HG03342 (cell line): ENCODE data around the gene MIER3.
A peak's percentile ranks its signal among the peaks of the same experiment; 100 is the strongest.

Experiments used
- ATAC-seq: cut with Tn5 transposase; IDR thresholded peaks from one replicate; pipeline ENCODE4 v1.9.1; 2021; ENCODE audit warnings: mild to moderate bottlenecking, moderate library complexity; ENCODE audit not compliant: unreplicated experiment

Gene MIER3

GRCh38 chr5:56900395-56900794 is 51.5 kb downstream of the MIER3 start:
- ATAC-seq, result peak; percentile 13

GRCh38 chr5:56898213-56898612 is 53.7 kb downstream of the MIER3 start:
- no peak for ATAC-seq

DNA sequence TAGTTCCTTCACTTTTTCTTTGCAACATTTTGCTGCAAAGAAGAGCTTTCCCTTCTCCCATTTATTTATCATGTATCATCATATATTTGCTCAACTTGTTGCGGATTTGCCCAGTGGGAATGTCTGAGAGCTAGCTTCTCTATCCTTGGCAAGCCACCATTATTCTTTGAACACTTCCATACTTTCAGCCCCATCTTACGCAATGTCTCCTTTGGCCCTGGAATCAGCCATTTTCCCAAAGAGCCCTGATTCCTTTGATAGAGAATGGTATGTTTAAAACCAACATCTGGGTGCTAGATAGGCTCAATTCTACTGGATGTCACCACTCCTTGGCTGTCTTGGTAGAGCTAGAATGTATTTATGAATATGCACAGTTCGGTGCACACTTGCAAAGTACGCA is 55.2 kb downstream of the MIER3 start:
- ATAC-seq, result no peak

DNA sequence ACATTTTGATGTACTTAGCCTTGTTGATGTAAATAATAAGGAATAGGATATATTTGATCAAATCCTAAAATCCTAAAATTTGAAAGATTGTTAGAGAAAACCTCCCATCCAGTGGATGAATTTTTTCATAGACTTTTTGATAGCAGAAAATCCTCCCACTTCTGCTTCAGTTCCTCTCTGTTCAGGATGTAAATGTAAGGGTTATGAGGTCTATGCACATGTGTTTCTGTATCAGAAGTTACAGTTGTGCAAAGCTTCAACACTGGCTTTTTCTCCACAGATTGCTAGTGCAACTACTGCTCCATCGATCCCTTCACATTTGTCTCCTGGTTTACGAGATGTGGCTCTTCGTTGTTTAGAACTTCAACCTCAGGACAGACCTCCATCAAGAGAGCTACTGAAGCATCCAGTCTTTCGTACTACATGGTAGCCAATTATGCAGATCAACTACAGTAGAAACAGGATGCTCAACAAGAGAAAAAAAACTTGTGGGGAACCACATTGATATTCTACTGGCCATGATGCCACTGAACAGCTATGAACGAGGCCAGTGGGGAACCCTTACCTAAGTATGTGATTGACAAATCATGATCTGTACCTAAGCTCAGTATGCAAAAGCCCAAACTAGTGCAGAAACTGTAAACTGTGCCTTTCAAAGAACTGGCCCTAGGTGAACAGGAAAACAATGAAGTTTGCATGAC is 58.5 kb downstream of the MIER3 start:
- no peak for ATAC-seq

GRCh38 chr5:56881571-56881970 is 70.4 kb downstream of the MIER3 start:
- ATAC-seq, result no peak

DNA sequence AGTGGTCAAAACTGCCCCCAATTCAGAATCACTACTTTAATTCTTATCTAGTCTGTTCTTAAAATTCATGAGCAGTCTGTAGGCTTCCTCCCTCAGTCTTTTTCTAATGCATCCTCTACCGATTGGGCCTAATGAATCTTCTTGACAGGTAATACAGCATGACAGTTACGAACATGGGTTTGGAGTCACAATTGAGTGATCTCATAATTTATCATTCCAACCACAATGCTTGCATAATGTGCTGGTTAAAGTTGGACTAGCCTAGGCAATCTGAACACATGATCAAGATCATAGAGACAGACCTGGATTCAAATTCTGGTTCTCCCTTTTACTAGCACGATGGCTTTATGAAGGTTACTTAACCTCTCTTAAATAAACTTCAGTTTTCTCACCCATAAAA is 75.6 kb downstream of the MIER3 start:
- no peak for ATAC-seq

DNA sequence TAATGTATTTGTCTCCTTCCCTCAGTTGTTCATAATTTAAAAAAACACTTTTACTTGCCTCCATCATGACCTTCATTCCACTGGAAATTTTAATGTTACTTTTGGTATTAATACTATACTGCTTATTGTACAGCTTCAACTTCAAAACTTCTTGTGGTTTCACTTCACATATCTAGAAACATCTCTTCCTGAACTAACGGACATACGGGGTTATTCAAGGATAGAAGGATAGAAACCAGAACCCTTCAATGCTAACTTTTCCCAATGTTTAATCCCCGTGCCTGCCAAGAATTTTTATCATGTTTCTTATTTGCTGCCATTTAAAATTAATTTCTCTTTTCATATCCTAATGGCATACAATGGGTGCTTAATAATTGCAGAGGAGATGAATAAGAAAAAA is 78.9 kb downstream of the MIER3 start:
- no peak for ATAC-seq

DNA sequence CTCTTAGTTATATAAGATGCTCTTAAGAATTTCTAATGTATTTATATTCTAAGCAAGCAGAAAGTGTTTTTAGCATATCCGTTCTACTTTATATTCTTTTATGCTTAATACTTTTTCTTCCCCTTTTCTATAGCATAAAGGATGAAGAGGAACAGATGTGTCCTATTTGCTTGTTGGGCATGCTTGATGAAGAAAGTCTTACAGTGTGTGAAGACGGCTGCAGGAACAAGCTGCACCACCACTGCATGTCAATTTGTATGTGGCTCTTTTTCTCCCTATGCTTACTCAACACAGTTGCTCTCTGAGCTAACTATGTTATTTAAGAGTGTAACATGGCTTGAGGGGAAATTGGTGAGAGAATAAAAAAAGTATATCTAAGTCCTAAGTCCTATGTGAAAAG is 80.1 kb downstream of the MIER3 start:
- no peak for ATAC-seq
